ENCODE measurements around the gene ADH7. TPM values are rescaled to one million over a fixed set of nuclear protein-coding genes. Genes with fewer than 3 reads are reported as not detected.

The ADH7 gene
- total and polyA plus RNA-seq, 9 of the 15 experiments (the other 6 are each of a cell fraction or from before 2014, with no cell fraction given), result not detected

GRCh38 chr4:99379571-99379970 is 55.6 kb downstream of the ADH7 start (continued):
- TF ChIP-seq ATF6 (CRISPR knock-in tag; IDR thresholded peaks at IDR 0.05), result no peak
- TF ChIP-seq TFE3 (CRISPR knock-in tag; IDR thresholded peaks at IDR 0.05), result no peak
- no peak for TF ChIP-seq ARID2 (IDR thresholded peaks at IDR 0.05)

GRCh38 chr4:99378876-99379275 is 56.3 kb downstream of the ADH7 start:
- no peaks in the 10 kb centered on the region for H3K4me1 ChIP-seq (replicated peaks in 1 of 2; ENCODE audit: control insufficient read depth in 2 of 2, insufficient read depth in 2 of 2, low read length in 2 of 2)
- H3K27ac ChIP-seq (ENCODE audit: extremely low read depth, low read depth, low read length), result no peak overlapping the region
- no peak overlapping the region for H3K4me3 ChIP-seq
- no peaks in the 10 kb centered on the region for H3K36me3 ChIP-seq (ENCODE audit: control insufficient read depth, insufficient read depth, low read length)
- CTCF ChIA-PET (ENCODE audit: low intra/inter-chr PET ratio), result no interaction called here
- no peaks in the 10 kb centered on the region for H4K20me1 ChIP-seq (replicated peaks; ENCODE audit: control insufficient read depth, insufficient read depth, low read length)
- H3K9me1 ChIP-seq (ENCODE audit: control insufficient read depth, insufficient read depth, low read length), result no peaks in the 10 kb centered on the region
- no TSS peak for BruUV-seq (replicated peaks)
- H3K27me3 ChIP-seq (ENCODE audit: control insufficient read depth in 2 of 2, insufficient read depth in 2 of 2, low read length in 2 of 2), result no peaks in the 10 kb centered on the region
- intact Hi-C loops (cut with micrococcal nuclease) (no loop called here), in situ Hi-C loops (cut with MboI) (no loop called here)
- WGBS (ENCODE audit: insufficient coverage, low coverage, missing lambda C conversion rate), result 2% methylated on average over 3 of the region's 3 CpGs
- ATAC-seq, result no peak
- H3K4me2 ChIP-seq (ENCODE audit: insufficient read depth, low read length), result no peak overlapping the region
- no peak overlapping the region for H2AFZ ChIP-seq (ENCODE audit: low read depth, low read length)
- DNase-seq (ENCODE audit: extremely low read depth in 1 of 4, low spot score in 3 of 4), result no peak
- FAIRE-seq, result no peak
- POLR2A ChIA-PET, result no interaction called here
- H3K9me3 ChIP-seq (replicated peaks; ENCODE audit: control insufficient read depth, insufficient read depth, low read depth, low read length), result no peaks in the 10 kb centered on the region
- H3K79me2 ChIP-seq (ENCODE audit: control insufficient read depth, insufficient read depth, low read length), result no peaks in the 10 kb centered on the region
- TF ChIP-seq ZNF699 (CRISPR knock-in tag; IDR thresholded peaks at IDR 0.05; ENCODE audit: insufficient replicate concordance), result no peak
- no peak for TF ChIP-seq YBX1 (IDR thresholded peaks at IDR 0.05)
- TF ChIP-seq E2F1 (CRISPR knock-in tag; IDR thresholded peaks at IDR 0.05), result no peak
- no peak overlapping the region for H3K9ac ChIP-seq (ENCODE audit: insufficient read depth in 1 of 2, low read depth in 2 of 2, low read length in 2 of 2)
